Mesendoderm (in vitro differentiated cells): ENCODE results near the gene ARHGAP19.

Experiments used
- DNase-seq: peaks from one replicate; pipeline ENCODE4 v3.0.0; 2013
- H2AK5ac ChIP-seq: 2 replicates; pipeline ENCODE4 v1.6.1; 2013; ENCODE audit warnings: low read length, inconsistent platforms
- H2BK120ac ChIP-seq: 2 replicates; pipeline ENCODE4 v1.6.1; 2013; ENCODE audit warnings: low read depth, mild to moderate bottlenecking, low read length, moderate library complexity, mixed read lengths
- H2BK15ac ChIP-seq: replicated peaks from 2 replicates; pipeline ENCODE4 v1.6.1; 2013; ENCODE audit warnings: low read depth, mild to moderate bottlenecking, moderate library complexity
- H2BK5ac ChIP-seq: 2 replicates; pipeline ENCODE4 v1.6.1; 2013; ENCODE audit warnings: low read length, inconsistent platforms
- H3K18ac ChIP-seq: 2 replicates; pipeline ENCODE4 v1.6.1; 2013; ENCODE audit warnings: mild to moderate bottlenecking, low read length, mixed read lengths
- H3K23ac ChIP-seq: one replicate; pipeline ENCODE4 v1.6.1; 2013; ENCODE audit warnings: low read length
- H3K27ac ChIP-seq: 2 replicates; pipeline ENCODE4 v1.5.1; 2013; ENCODE audit warnings: low read depth, mild to moderate bottlenecking, inconsistent platforms, low read length, moderate library complexity
- H3K27me3 ChIP-seq: 2 replicates; pipeline ENCODE4 v1.6.1; 2013; ENCODE audit warnings: low read length, control low read depth, mild to moderate bottlenecking, inconsistent platforms; ENCODE audit not compliant: insufficient read depth, poor library complexity
- H3K36me3 ChIP-seq: 2 replicates; pipeline ENCODE4 v1.6.1; 2013; ENCODE audit warnings: low read length, inconsistent platforms; ENCODE audit not compliant: control insufficient read depth, insufficient read depth
- H3K4ac ChIP-seq: one replicate; pipeline ENCODE4 v1.6.1; 2013; ENCODE audit warnings: low read depth, mild to moderate bottlenecking, low read length, moderate library complexity
- H3K4me1 ChIP-seq: 2 replicates; pipeline ENCODE4 v1.6.1; 2013; ENCODE audit warnings: low read depth, low read length, inconsistent platforms; ENCODE audit not compliant: control insufficient read depth
- H3K4me2 ChIP-seq: 2 replicates; pipeline ENCODE4 v1.6.1; 2013; ENCODE audit warnings: low read length
- H3K4me3 ChIP-seq: 2 replicates; pipeline ENCODE4 v1.5.1; 2013; ENCODE audit warnings: mild to moderate bottlenecking, low read length
- H3K56ac ChIP-seq: one replicate; pipeline ENCODE4 v1.6.1; 2013; ENCODE audit warnings: low read length
- H3K79me1 ChIP-seq: 2 replicates; pipeline ENCODE4 v1.6.1; 2013; ENCODE audit warnings: low read length, inconsistent platforms
- H3K79me2 ChIP-seq: 2 replicates; pipeline ENCODE4 v1.6.1; 2013; ENCODE audit warnings: mild to moderate bottlenecking, low read length; ENCODE audit not compliant: control insufficient read depth, insufficient read depth
- H3K9ac ChIP-seq: 2 replicates; pipeline ENCODE4 v1.6.1; 2013; ENCODE audit warnings: low read length, inconsistent platforms
- H4K5ac ChIP-seq: one replicate; pipeline ENCODE4 v1.6.1; 2013; ENCODE audit warnings: low read length
- H4K8ac ChIP-seq: one replicate; pipeline ENCODE4 v1.6.1; 2013; ENCODE audit warnings: low read depth, mild to moderate bottlenecking, control low read depth, low read length, moderate library complexity
- WGBS: extraction: QIAGEN DNeasy Blood & Tissue Kit; methylation state at CpG from one replicate; pipeline ENCODE4 v1.1.7; 2013; ENCODE audit warnings: low lambda C conversion rate, missing lambda C conversion rate; ENCODE audit not compliant: insufficient coverage; ENCODE audit errors: extremely low coverage; 5-methylcytosine and 5-hydroxymethylcytosine counted together

The ARHGAP19 gene

GRCh38 chr10:97197030-97197500, 95.4 kb downstream of the ARHGAP19 start:
- Histone ChIP-seq H3K23ac (no peak overlapping the region), H4K8ac (no peak overlapping the region), H3K4me3 (no peak overlapping the region), H3K36me3 (no peaks in the 10 kb centered on the region), H3K18ac (no peak overlapping the region), H2BK15ac (no peak overlapping the region), H3K9ac (no peak overlapping the region), H3K4ac (no peak overlapping the region), H3K27me3 (no peaks in the 10 kb centered on the region), H3K79me1 (no peaks in the 10 kb centered on the region), H3K4me1 (peaks cover 1% of the 10 kb centered on the region), H3K56ac (no peak overlapping the region), H3K4me2 (no peak overlapping the region), H4K5ac (no peak overlapping the region), H2BK5ac (no peak overlapping the region), H2BK120ac (no peak overlapping the region), H3K79me2 (no peaks in the 10 kb centered on the region), H3K27ac (no peak overlapping the region), H2AK5ac (no peak overlapping the region)
- no CpG with 5 or more reads among the region's 7 CpGs for WGBS
- no peak for DNase-seq

- Histone ChIP-seq H3K27ac (no peak overlapping the region), H3K18ac (no peak overlapping the region), H2BK5ac (no peak overlapping the region), H3K4ac (no peak overlapping the region), H3K4me1 (peaks cover 1% of the 10 kb centered on the region), H3K36me3 (no peaks in the 10 kb centered on the region), H2BK120ac (no peak overlapping the region), H3K79me2 (no peaks in the 10 kb centered on the region), H3K56ac (peak overlapping the region; percentile 53), H4K5ac (no peak overlapping the region), H3K23ac (no peak overlapping the region), H3K79me1 (no peaks in the 10 kb centered on the region), H3K27me3 (no peaks in the 10 kb centered on the region), H2AK5ac (no peak overlapping the region), H3K9ac (peak overlapping the region; percentile 52), H3K4me2 (peak overlapping the region; percentile 70), H2BK15ac (no peak overlapping the region), H4K8ac (no peak overlapping the region), H3K4me3 (peak overlapping the region; percentile 31)
- no CpG with 5 or more reads among the region's 56 CpGs for WGBS
- peak; percentile 85 for DNase-seq
These were observed 96.0 kb downstream of the ARHGAP19 start for GRCh38 chr10:97196223-97197029.

- no peak overlapping the region for H3K18ac ChIP-seq
- H4K5ac ChIP-seq = no peak overlapping the region
- no peak overlapping the region for H3K27ac ChIP-seq
- H2BK15ac ChIP-seq = no peak overlapping the region
- H3K36me3 ChIP-seq = no peaks in the 10 kb centered on the region
- H3K4me1 ChIP-seq = peaks cover 1% of the 10 kb centered on the region
- H3K79me2 ChIP-seq = no peaks in the 10 kb centered on the region
- H3K27me3 ChIP-seq = no peaks in the 10 kb centered on the region
- no peak overlapping the region for H3K23ac ChIP-seq
- H2BK120ac ChIP-seq = no peak overlapping the region
- H2AK5ac ChIP-seq = no peak overlapping the region
- H3K4ac ChIP-seq = no peak overlapping the region
- H3K79me1 ChIP-seq = no peaks in the 10 kb centered on the region
- H3K4me2 ChIP-seq = peak overlapping the region; percentile 37
- H3K56ac ChIP-seq = peak overlapping the region; percentile 39
- peak; percentile 23 for DNase-seq
- H3K4me3 ChIP-seq = no peak overlapping the region
- H2BK5ac ChIP-seq = no peak overlapping the region
- peak overlapping the region; percentile 33 for H3K9ac ChIP-seq
- no CpG with 5 or more reads among the region's 11 CpGs for WGBS
- H4K8ac ChIP-seq = no peak overlapping the region
These were observed 96.7 kb downstream of the ARHGAP19 start for GRCh38 chr10:97195706-97196222.

- Histone ChIP-seq H2BK120ac (no peak overlapping the region), H3K4ac (no peak overlapping the region), H2BK5ac (no peak overlapping the region), H4K5ac (no peak overlapping the region), H3K56ac (no peak overlapping the region), H3K18ac (no peak overlapping the region), H2AK5ac (no peak overlapping the region), H3K27ac (no peak overlapping the region), H3K36me3 (no peaks in the 10 kb centered on the region), H3K79me1 (no peaks in the 10 kb centered on the region), H2BK15ac (no peak overlapping the region), H3K4me1 (peaks cover 1% of the 10 kb centered on the region), H3K4me2 (no peak overlapping the region), H3K79me2 (no peaks in the 10 kb centered on the region), H3K23ac (no peak overlapping the region), H3K4me3 (no peak overlapping the region), H4K8ac (no peak overlapping the region), H3K9ac (no peak overlapping the region), H3K27me3 (no peaks in the 10 kb centered on the region)
- WGBS = 100% methylated on average over 4 of the region's 5 CpGs
- no peak for DNase-seq
These were observed 99.4 kb downstream of the ARHGAP19 start for GRCh38 chr10:97192952-97193435.

GRCh38 chr10:97190450-97190849, 102.0 kb downstream of the ARHGAP19 start:
- no peak for DNase-seq
- Histone ChIP-seq H3K9ac (no peak overlapping the region), H3K36me3 (no peaks in the 10 kb centered on the region), H2BK15ac (no peak overlapping the region), H3K4me2 (no peak overlapping the region), H3K4me3 (no peak overlapping the region), H3K56ac (no peak overlapping the region), H4K5ac (no peak overlapping the region), H2BK5ac (no peak overlapping the region), H3K79me1 (no peaks in the 10 kb centered on the region), H3K4me1 (no peaks in the 10 kb centered on the region), H3K79me2 (no peaks in the 10 kb centered on the region), H3K4ac (no peak overlapping the region), H4K8ac (no peak overlapping the region), H3K18ac (no peak overlapping the region), H3K23ac (no peak overlapping the region), H3K27ac (no peak overlapping the region), H2AK5ac (no peak overlapping the region), H2BK120ac (no peak overlapping the region), H3K27me3 (peaks cover 10% of the 10 kb centered on the region)
- no CpG with 5 or more reads among the region's 2 CpGs for WGBS
